Measurements from ENCODE around the gene SLC38A10.

GRCh38 chr17:81209141-81209540 is 86.0 kb downstream of the SLC38A10 start:
- TF ChIP-seq CTCF (IDR thresholded peaks at IDR 0.05) (no peak), POLR2AphosphoS5 (IDR thresholded peaks at IDR 0.05) (no peak)
